ENCODE results near the gene ADAMTS15. TPM values are rescaled to one million over a fixed set of nuclear protein-coding genes. Genes with fewer than 3 reads are reported as not detected.

ADAMTS15 gene
- total RNA-seq, 3 donors from 2014 or later (not counting 1 experiment from before 2014, with no cell fraction given) = 0.20 TPM; not detected in 2

GRCh38 chr11:130404727-130405126 is 43.7 kb upstream of the ADAMTS15 start:
- no peak overlapping the region for H3K4me3 ChIP-seq (ENCODE audit: low read length)
- peaks cover 11% of the 10 kb centered on the region for H3K4me1 ChIP-seq (ENCODE audit: control insufficient read depth, insufficient read depth, low read length)
- TF ChIP-seq, protein P1, sequence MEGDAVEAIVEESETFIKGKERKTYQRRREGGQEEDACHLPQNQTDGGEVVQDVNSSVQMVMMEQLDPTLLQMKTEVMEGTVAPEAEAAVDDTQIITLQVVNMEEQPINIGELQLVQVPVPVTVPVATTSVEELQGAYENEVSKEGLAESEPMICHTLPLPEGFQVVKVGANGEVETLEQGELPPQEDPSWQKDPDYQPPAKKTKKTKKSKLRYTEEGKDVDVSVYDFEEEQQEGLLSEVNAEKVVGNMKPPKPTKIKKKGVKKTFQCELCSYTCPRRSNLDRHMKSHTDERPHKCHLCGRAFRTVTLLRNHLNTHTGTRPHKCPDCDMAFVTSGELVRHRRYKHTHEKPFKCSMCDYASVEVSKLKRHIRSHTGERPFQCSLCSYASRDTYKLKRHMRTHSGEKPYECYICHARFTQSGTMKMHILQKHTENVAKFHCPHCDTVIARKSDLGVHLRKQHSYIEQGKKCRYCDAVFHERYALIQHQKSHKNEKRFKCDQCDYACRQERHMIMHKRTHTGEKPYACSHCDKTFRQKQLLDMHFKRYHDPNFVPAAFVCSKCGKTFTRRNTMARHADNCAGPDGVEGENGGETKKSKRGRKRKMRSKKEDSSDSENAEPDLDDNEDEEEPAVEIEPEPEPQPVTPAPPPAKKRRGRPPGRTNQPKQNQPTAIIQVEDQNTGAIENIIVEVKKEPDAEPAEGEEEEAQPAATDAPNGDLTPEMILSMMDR (IDR thresholded peaks at IDR 0.05) = no peak
- 90% methylated on average over 5 of the region's 5 CpGs for WGBS (ENCODE audit: insufficient coverage)
- DNase-seq (no peak), ATAC-seq (no peak)
- H3K9me3 ChIP-seq (ENCODE audit: control insufficient read depth, insufficient read depth, low read length) = no peaks in the 10 kb centered on the region
- Mint-ChIP-seq H3K27me3 (ENCODE audit: low read depth in 2 of 2) (peaks cover 15 to 22% of the 10 kb centered on the region in 2 donors), H3K36me3 (no peaks in the 10 kb centered on the region), H3K9me3 (no peaks in the 10 kb centered on the region), H3K4me1 (peaks cover 17 to 23% of the 10 kb centered on the region in 2 donors), H3K27ac (no peak overlapping the region), H3K4me3 (no peak overlapping the region)
- no peaks in the 10 kb centered on the region for H3K36me3 ChIP-seq (ENCODE audit: control insufficient read depth, insufficient read depth, low read length)
- no peak overlapping the region for H3K27ac ChIP-seq (ENCODE audit: low read length)
- intact Hi-C loops (cut with micrococcal nuclease) = no loop called here
- H3K27me3 ChIP-seq (ENCODE audit: control insufficient read depth, insufficient read depth, low read length) = no peaks in the 10 kb centered on the region

DNA sequence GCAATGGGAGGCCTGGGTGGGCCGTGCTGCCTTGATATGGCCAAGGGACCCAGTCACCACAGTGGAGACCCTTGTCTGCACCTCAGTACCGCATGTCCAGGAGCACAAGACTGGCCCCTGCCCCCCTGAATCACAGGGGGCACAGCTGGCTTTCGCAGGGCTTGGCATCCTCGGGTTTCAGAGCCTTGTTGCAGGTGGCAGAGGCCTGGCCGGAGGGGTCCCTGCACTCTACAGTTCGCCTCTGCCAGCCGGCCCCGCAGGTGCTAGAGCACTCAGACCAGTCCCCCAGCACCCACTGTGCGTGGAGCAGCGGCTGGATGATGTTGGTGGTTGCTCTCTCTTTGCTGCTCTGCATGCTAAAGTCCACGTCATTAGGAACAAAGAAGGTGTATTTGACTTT is 43.0 kb upstream of the ADAMTS15 start:
- intact Hi-C loops (cut with micrococcal nuclease) = no loop called here
- Mint-ChIP-seq H3K36me3 (no peaks in the 10 kb centered on the region), H3K4me3 (no peak overlapping the region)

GRCh38 chr11:130407978-130408377 is 40.5 kb upstream of the ADAMTS15 start:
- Histone ChIP-seq H3K27ac (ENCODE audit: low read length) (no peak overlapping the region), H3K36me3 (ENCODE audit: control insufficient read depth, insufficient read depth, low read length) (no peaks in the 10 kb centered on the region), H3K9me3 (ENCODE audit: control insufficient read depth, insufficient read depth, low read length) (no peaks in the 10 kb centered on the region), H3K4me3 (ENCODE audit: low read length) (no peak overlapping the region), H3K27me3 (ENCODE audit: control insufficient read depth, insufficient read depth, low read length) (no peaks in the 10 kb centered on the region), H3K4me1 (ENCODE audit: control insufficient read depth, insufficient read depth, low read length) (no peaks in the 10 kb centered on the region)
- ATAC-seq = no peak
- Mint-ChIP-seq H3K27ac (no peak overlapping the region), H3K4me3 (no peak overlapping the region), H3K4me1 (peaks cover 0 to 6% of the 10 kb centered on the region in 2 donors), H3K9me3 (no peaks in the 10 kb centered on the region), H3K27me3 (ENCODE audit: low read depth in 2 of 2) (peaks cover 13 to 18% of the 10 kb centered on the region in 2 donors), H3K36me3 (no peaks in the 10 kb centered on the region)
- no peak for DNase-seq
- WGBS (ENCODE audit: insufficient coverage) = 82% methylated on average over 7 of the region's 7 CpGs
- TF ChIP-seq, protein P1 (IDR thresholded peaks at IDR 0.05) = no peak
- intact Hi-C loops (cut with micrococcal nuclease) = no loop called here

More for the DNA sequence above, 43.0 kb upstream of the ADAMTS15 start:
- H3K9me3 ChIP-seq (ENCODE audit: control insufficient read depth, insufficient read depth, low read length) = no peaks in the 10 kb centered on the region
- 89% methylated on average over 11 of the region's 11 CpGs for WGBS (ENCODE audit: insufficient coverage)
- H3K4me3 ChIP-seq (ENCODE audit: low read length) = no peak overlapping the region
- ATAC-seq = no peak
- Mint-ChIP-seq H3K9me3 (no peaks in the 10 kb centered on the region), H3K4me1 (peaks cover 10 to 16% of the 10 kb centered on the region in 2 donors), H3K27ac (no peak overlapping the region), H3K27me3 (ENCODE audit: low read depth in 2 of 2) (peaks cover 13 to 20% of the 10 kb centered on the region in 2 donors)
- H3K27me3 ChIP-seq (ENCODE audit: control insufficient read depth, insufficient read depth, low read length) = no peaks in the 10 kb centered on the region
- no peaks in the 10 kb centered on the region for H3K36me3 ChIP-seq (ENCODE audit: control insufficient read depth, insufficient read depth, low read length)
- no peak overlapping the region for H3K27ac ChIP-seq (ENCODE audit: low read length)
- TF ChIP-seq, protein P1 (IDR thresholded peaks at IDR 0.05) = no peak
- peaks cover 10% of the 10 kb centered on the region for H3K4me1 ChIP-seq (ENCODE audit: control insufficient read depth, insufficient read depth, low read length)
- no peak for DNase-seq

DNA sequence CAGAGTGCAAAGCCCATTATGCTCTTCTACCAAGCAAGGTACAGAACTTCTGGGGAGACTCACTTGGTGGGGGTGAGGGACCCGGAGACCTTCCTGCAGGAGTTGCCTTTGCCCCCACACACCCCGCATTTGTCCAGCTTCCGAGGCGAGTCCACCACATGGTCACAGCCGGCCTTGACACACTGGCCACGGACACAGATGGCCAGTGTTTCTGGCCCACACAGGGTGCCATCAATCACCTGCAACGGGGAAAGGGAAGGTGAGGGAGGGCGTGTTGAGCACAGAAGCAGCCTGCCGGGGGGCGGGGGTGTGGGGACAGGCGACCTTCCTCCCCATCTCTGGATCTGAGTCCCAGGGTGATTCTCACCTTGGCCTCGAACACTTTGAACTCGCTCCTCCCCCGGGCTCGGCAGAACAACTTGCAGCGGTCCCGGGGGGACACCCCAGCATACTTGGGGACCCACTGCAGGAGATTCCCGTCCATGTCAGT is 40.0 kb upstream of the ADAMTS15 start:
- ATAC-seq = no peak
- no peaks in the 10 kb centered on the region for H3K36me3 ChIP-seq (ENCODE audit: control insufficient read depth, insufficient read depth, low read length)
- peaks cover 0 to 6% of the 10 kb centered on the region in 2 donors for H3K4me1 Mint-ChIP-seq

More for the DNA sequence above, 40.0 kb upstream of the ADAMTS15 start:
- Histone ChIP-seq H3K9me3 (ENCODE audit: control insufficient read depth, insufficient read depth, low read length) (no peaks in the 10 kb centered on the region), H3K4me3 (ENCODE audit: low read length) (no peak overlapping the region), H3K27ac (ENCODE audit: low read length) (no peak overlapping the region), H3K27me3 (ENCODE audit: control insufficient read depth, insufficient read depth, low read length) (no peaks in the 10 kb centered on the region), H3K4me1 (ENCODE audit: control insufficient read depth, insufficient read depth, low read length) (no peaks in the 10 kb centered on the region)
- no peak overlapping the region for H3K27ac Mint-ChIP-seq
- DNase-seq = no peak
- peaks cover 13 to 18% of the 10 kb centered on the region in 2 donors for H3K27me3 Mint-ChIP-seq (ENCODE audit: low read depth in 2 of 2)
- H3K36me3 Mint-ChIP-seq = no peaks in the 10 kb centered on the region
- TF ChIP-seq, protein P1 (IDR thresholded peaks at IDR 0.05) = no peak
- no peak overlapping the region for H3K4me3 Mint-ChIP-seq
- WGBS (ENCODE audit: insufficient coverage) = 88% methylated on average over 18 of the region's 18 CpGs
- no peaks in the 10 kb centered on the region for H3K9me3 Mint-ChIP-seq
- intact Hi-C loops (cut with micrococcal nuclease) = no loop called here

Data from natural killer cell (primary cell).